GM19193 (cell line): ENCODE data around the gene AVPR2.
A peak's percentile ranks its signal among the peaks of the same experiment; 100 is the strongest.

Experiments used
- POLR2A ChIP-seq: IDR thresholded peaks from 4 replicates; pipeline ENCODE4 v1.6.1; 2011; ENCODE audit not compliant: insufficient read depth, insufficient read length; ENCODE audit errors: extremely low read depth

AVPR2 gene

DNA sequence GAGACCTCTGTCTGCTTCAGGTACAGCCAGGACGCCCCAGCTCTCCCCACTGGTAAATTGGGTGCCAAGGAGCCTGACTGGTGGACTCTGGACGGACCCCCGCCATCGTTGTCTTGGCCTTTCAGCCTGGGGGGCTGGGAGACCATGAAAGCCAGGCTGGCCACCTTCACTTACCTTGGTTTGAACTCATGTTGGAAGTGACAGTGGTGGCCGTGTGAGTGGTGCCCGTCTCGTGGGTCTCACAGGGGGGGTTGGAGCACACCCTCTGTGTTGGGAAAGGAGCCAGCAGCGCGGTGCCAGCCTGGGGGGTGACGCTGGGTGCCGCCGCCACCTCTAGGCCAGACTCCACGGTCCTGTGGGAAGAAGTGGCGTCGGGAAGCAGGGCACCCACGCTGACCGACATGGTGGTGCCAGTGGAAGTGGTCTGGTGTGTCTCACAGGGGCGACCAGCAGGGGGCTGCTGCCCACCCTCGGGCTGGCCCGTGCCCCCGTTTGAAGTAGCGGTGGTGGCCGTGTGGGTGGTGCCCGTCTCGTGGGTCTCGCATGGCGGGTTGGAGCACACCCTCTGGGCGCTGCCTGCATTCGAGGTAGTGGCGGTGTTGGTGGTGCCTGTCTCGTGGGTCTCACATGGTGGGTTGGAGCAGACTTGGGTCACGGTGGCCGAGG lies 49.6 kb downstream of the AVPR2 start:
- TF ChIP-seq POLR2A, result peak; percentile 12

DNA sequence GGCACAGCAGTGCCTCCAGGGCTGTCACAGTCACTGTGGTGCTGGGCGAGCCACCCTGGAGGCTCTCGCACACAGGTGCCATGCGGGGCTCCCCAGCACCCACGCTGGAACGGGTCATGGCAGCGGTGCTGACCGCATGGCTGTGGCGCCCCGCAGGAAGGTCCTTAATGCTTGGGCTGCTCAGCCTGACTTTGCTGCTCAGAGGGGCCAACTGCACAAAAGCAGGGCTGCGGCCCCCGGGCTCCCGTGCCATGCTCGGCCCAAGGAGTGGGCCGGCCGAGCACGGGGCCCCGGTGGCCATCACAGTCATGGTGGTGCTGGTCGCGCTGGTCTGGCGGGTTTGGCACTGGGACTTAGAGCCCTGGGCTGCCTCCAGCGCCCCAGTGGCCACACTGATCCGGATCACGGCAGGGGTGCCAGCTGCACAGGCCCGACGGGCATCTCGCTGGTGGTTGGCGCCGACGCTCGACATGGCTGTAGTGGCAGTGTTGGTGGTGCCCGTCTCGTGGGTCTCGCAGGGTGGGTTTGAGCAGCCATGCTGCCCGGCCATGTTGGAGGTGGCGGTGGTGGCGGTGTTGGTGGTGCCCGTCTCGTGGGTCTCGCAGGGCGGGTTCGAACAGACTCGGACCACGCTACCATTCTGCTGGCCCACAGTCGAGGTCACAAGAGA lies 50.2 kb downstream of the AVPR2 start:
- TF ChIP-seq POLR2A, result no peak

DNA sequence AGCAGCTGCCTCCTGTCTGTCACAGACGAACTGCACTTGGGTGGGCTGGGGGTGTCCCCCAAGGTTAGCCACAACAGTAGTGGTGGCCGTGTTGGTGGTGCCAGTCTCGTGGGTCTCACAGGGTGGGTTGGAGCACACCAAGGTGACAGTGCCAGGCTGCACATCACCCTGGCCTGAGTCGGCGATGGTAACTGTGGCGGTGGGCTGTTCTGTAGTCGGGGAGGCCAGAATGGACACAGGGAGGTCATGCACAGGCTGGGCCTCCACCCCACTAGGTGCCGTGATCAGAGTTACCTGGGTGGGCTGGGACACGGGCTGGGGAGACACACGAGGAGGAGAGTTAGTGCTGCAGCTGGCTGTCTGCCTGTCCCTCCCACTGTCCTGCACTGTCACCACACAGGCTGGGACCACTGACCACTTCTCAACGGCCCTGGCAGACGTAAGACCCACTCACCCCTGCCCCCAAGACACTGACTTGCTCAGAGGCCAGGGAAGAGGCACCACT lies 50.8 kb downstream of the AVPR2 start:
- no peak for TF ChIP-seq POLR2A

DNA sequence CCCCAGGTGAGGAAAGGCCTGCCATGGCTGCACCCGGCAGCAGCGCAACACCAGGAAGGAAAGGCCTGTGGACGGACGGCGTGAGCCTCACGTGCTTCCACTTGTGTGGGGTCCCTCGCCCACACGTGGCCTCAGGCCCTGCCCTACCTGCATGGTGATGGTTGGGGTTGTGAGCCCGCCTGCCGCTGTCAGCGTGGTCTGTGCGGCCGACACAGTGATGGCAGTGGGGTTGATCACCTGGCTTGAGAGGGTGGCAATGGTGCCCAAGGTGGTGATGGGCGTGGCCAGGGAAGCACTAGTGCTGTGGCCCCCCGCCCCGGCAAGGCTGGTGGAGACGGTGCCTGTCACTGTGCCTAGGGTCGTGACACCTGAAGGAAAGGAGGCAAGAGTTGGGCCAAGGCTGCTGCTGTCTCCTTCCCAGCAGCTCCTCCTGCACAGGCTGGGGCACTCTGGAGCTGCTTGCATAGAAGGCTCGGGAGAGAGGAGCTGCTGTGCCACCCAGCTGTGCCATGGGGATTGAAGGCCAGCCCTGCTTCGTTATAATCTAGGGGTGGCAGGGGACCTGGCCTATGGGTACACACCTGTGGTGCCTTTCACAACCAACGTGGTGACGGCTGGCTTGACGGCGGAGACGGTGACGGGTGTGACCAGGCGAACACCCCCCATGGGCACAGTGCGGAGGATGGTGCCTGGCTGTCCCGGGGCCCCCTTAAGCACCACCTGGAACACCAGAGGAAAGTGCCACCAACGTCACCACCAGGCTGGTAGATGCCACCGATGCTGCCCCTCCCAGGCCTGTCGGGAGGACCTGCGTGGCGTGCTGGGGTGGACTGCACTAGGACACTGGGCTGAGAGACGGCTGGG lies 51.8 kb downstream of the AVPR2 start:
- TF ChIP-seq POLR2A, result no peak
